RWPE2 (cell line): ENCODE data around the gene TTC39A.
"Not testable (repeated sequence)": the region's sequence is repeated elsewhere in the genome, so short reads cannot be mapped to it uniquely, and the experiment has no call there.

Experiments
- ATAC-seq: fragments of 200-7000 bp; cut with Tn5 transposase; 3 replicates; pipeline ENCODE4 v1.9.1; 2021; ENCODE audit warnings: low read depth
- DNase-seq: peaks from one replicate; pipeline ENCODE4 v3.0.0-alpha.2; 2020; ENCODE audit warnings: low spot score
- H3K27ac ChIP-seq: fragments of 450-650 bp; 2 replicates; pipeline ENCODE4 v1.5.1; 2017; ENCODE audit warnings: mild to moderate bottlenecking; ENCODE audit not compliant: poor library complexity, severe bottlenecking
- H3K27me3 ChIP-seq: fragments of 250-450 bp; sonication (Bioruptor Pico); 2 replicates; pipeline ENCODE4 v1.5.1; 2021; ENCODE audit warnings: mild to moderate bottlenecking, moderate library complexity; ENCODE audit not compliant: insufficient read depth, poor library complexity, severe bottlenecking
- H3K36me3 ChIP-seq: fragments of 250-450 bp; sonication (Bioruptor Pico); 2 replicates; pipeline ENCODE4 v1.5.1; 2020; ENCODE audit warnings: low read depth, mild to moderate bottlenecking, moderate library complexity
- H3K4me1 ChIP-seq: fragments of 250-450 bp; sonication (Bioruptor Pico); 2 replicates; pipeline ENCODE4 v1.5.1; 2021; ENCODE audit warnings: mild to moderate bottlenecking, moderate library complexity; ENCODE audit not compliant: insufficient read depth, poor library complexity, severe bottlenecking
- H3K4me3 ChIP-seq: fragments of 250-450 bp; sonication (Bioruptor Pico); 2 replicates; pipeline ENCODE4 v1.5.1; 2021; ENCODE audit warnings: mild to moderate bottlenecking, moderate library complexity; ENCODE audit not compliant: severe bottlenecking
- H3K9me3 ChIP-seq: fragments of 250-450 bp; sonication (Bioruptor Pico); 2 replicates; pipeline ENCODE4 v1.5.1; 2021; ENCODE audit warnings: mild to moderate bottlenecking, moderate library complexity; ENCODE audit not compliant: severe bottlenecking
- TF ChIP-seq, protein P1 (sequence below): fragments of 450-650 bp; IDR thresholded peaks from one replicate; pipeline ENCODE4 v1.5.1; 2017; ENCODE audit warnings: mild to moderate bottlenecking, moderate library complexity; ENCODE audit not compliant: poor library complexity, severe bottlenecking

The TTC39A gene

DNA sequence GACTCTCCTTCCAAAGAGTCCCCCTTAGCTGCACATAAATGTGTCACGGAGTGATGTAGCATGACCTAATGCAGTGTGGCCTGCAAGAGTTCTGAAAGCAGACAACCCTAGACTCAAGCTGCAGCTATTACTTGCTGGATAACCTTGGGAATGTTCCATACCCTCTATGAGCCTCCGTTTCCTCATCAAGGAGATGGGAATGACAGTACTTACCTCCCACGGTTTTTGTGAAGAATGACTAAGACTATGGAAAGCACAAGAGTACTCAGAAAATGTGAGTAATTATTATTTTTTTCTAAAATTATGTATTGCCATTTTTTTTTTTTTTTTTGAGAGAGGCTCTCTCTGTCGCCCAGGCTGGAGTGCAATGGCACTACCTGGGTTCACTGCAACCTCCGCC, 3.0 kb downstream of the TTC39A start:
- ATAC-seq (no peak), DNase-seq (no peak)
- H3K27ac ChIP-seq, result no peak overlapping the region
- no peaks in the 10 kb centered on the region for H3K4me1 ChIP-seq
- no peaks in the 10 kb centered on the region for H3K27me3 ChIP-seq
- no peaks in the 10 kb centered on the region for H3K9me3 ChIP-seq
- no peaks in the 10 kb centered on the region for H3K36me3 ChIP-seq
- H3K4me3 ChIP-seq, result no peak overlapping the region
- TF ChIP-seq, protein P1, sequence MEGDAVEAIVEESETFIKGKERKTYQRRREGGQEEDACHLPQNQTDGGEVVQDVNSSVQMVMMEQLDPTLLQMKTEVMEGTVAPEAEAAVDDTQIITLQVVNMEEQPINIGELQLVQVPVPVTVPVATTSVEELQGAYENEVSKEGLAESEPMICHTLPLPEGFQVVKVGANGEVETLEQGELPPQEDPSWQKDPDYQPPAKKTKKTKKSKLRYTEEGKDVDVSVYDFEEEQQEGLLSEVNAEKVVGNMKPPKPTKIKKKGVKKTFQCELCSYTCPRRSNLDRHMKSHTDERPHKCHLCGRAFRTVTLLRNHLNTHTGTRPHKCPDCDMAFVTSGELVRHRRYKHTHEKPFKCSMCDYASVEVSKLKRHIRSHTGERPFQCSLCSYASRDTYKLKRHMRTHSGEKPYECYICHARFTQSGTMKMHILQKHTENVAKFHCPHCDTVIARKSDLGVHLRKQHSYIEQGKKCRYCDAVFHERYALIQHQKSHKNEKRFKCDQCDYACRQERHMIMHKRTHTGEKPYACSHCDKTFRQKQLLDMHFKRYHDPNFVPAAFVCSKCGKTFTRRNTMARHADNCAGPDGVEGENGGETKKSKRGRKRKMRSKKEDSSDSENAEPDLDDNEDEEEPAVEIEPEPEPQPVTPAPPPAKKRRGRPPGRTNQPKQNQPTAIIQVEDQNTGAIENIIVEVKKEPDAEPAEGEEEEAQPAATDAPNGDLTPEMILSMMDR, result no peak

- no peaks in the 10 kb centered on the region for H3K9me3 ChIP-seq
- no peaks in the 10 kb centered on the region for H3K36me3 ChIP-seq
- no peaks in the 10 kb centered on the region for H3K4me1 ChIP-seq
- H3K27me3 ChIP-seq, result no peaks in the 10 kb centered on the region
- TF ChIP-seq, protein P1, result no peak
- H3K4me3 ChIP-seq, result no peak overlapping the region
- H3K27ac ChIP-seq, result no peak overlapping the region
- DNase-seq (no peak), ATAC-seq (no peak)
These were observed 3.5 kb downstream of the TTC39A start for GRCh38 chr1:51326839-51327238.

GRCh38 chr1:51325878-51326755, 4.2 kb downstream of the TTC39A start:
- Histone ChIP-seq H3K4me1 (no peaks in the 10 kb centered on the region), H3K36me3 (no peaks in the 10 kb centered on the region), H3K9me3 (no peaks in the 10 kb centered on the region), H3K27me3 (no peaks in the 10 kb centered on the region), H3K27ac (no peak overlapping the region), H3K4me3 (no peak overlapping the region)
- DNase-seq (no peak), ATAC-seq (no peak)
- TF ChIP-seq, protein P1, result no peak

DNA sequence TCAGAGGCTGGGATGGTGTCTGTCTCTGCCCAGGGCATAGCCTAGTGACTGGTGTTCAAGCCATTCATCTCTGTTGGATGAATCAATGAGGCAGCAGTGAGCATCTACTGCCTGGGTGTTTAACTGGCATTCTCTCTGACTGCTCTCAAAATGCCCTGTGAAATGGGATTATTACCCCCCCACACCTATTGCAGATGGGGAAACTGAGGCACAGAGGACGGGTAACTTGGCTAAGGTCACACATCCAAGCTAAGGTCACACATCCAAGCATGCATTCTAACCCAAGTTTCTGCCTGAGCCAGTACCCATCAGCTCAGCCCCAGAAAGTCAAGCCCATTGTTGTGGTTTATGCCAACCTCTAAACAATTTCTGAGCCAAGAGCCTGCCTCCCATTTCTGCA, 5.0 kb downstream of the TTC39A start:
- Histone ChIP-seq H3K36me3 (no peaks in the 10 kb centered on the region), H3K4me3 (no peak overlapping the region), H3K27ac (no peak overlapping the region), H3K9me3 (no peaks in the 10 kb centered on the region), H3K27me3 (no peaks in the 10 kb centered on the region), H3K4me1 (no peaks in the 10 kb centered on the region)
- DNase-seq (no peak), ATAC-seq (no peak)
- TF ChIP-seq, protein P1, result no peak

GRCh38 chr1:51325011-51325385, 5.4 kb downstream of the TTC39A start:
- ATAC-seq, DNase-seq, H3K4me3 ChIP-seq, H3K4me1 ChIP-seq, H3K27me3 ChIP-seq, H3K9me3 ChIP-seq, H3K36me3 ChIP-seq, H3K27ac ChIP-seq: not testable (repeated sequence)
